ENCODE data around the gene FBXL16.
"Not testable (repeated sequence)": the region's sequence is repeated elsewhere in the genome, so short reads cannot be mapped to it uniquely, and the experiment has no call there.

Gene FBXL16

GRCh38 chr16:695355-696089, 10.1 kb downstream of the FBXL16 start:
- no peaks in the 10 kb centered on the region for H3K36me3 ChIP-seq (ENCODE audit: control insufficient read depth, insufficient read depth, low read length)
- no peak overlapping the region for H3K27ac ChIP-seq (ENCODE audit: low read depth, low read length)
- H3K4me1 ChIP-seq (ENCODE audit: control insufficient read depth, insufficient read depth, low read length) = no peaks in the 10 kb centered on the region
- H3K9ac ChIP-seq (ENCODE audit: low read length) = no peak overlapping the region
- H3K27me3 ChIP-seq (ENCODE audit: control insufficient read depth, insufficient read depth, low read length) = peaks cover 22% of the 10 kb centered on the region
- H3K4me3 ChIP-seq (ENCODE audit: low read length) = peak overlapping the region; percentile 51

GRCh38 chr16:694863-695354, 10.7 kb downstream of the FBXL16 start:
- peak overlapping the region; percentile 33 for H3K4me3 ChIP-seq (ENCODE audit: low read length)

GRCh38 chr16:694187-694862, 11.3 kb downstream of the FBXL16 start:
- H3K27me3 ChIP-seq (ENCODE audit: control insufficient read depth, insufficient read depth, low read length) = peaks cover 14% of the 10 kb centered on the region
- no peak overlapping the region for H3K9ac ChIP-seq (ENCODE audit: low read length)
- H3K4me3 ChIP-seq (ENCODE audit: low read length) = no peak overlapping the region
- peaks cover 5% of the 10 kb centered on the region for H3K4me1 ChIP-seq (ENCODE audit: control insufficient read depth, insufficient read depth, low read length)
- no peaks in the 10 kb centered on the region for H3K36me3 ChIP-seq (ENCODE audit: control insufficient read depth, insufficient read depth, low read length)
- H3K27ac ChIP-seq (ENCODE audit: low read depth, low read length) = no peak overlapping the region

More at GRCh38 chr16:694863-695354, 10.7 kb downstream of the FBXL16 start:
- no peak overlapping the region for H3K27ac ChIP-seq (ENCODE audit: low read depth, low read length)
- H3K9ac ChIP-seq (ENCODE audit: low read length) = no peak overlapping the region
- H3K4me1 ChIP-seq (ENCODE audit: control insufficient read depth, insufficient read depth, low read length) = no peaks in the 10 kb centered on the region
- no peaks in the 10 kb centered on the region for H3K36me3 ChIP-seq (ENCODE audit: control insufficient read depth, insufficient read depth, low read length)
- H3K27me3 ChIP-seq (ENCODE audit: control insufficient read depth, insufficient read depth, low read length) = peaks cover 15% of the 10 kb centered on the region

GRCh38 chr16:693766-694165, 11.8 kb downstream of the FBXL16 start:
- Histone ChIP-seq H3K27ac (ENCODE audit: low read depth, low read length) (no peak overlapping the region), H3K27me3 (ENCODE audit: control insufficient read depth, insufficient read depth, low read length) (peaks cover 12% of the 10 kb centered on the region), H3K4me1 (ENCODE audit: control insufficient read depth, insufficient read depth, low read length) (peaks cover 5% of the 10 kb centered on the region), H3K4me3 (ENCODE audit: low read length) (no peak overlapping the region), H3K9ac (ENCODE audit: low read length) (no peak overlapping the region), H3K36me3 (ENCODE audit: control insufficient read depth, insufficient read depth, low read length) (no peaks in the 10 kb centered on the region)

- H3K4me3 ChIP-seq (ENCODE audit: low read length) = no peak overlapping the region
- H3K27me3 ChIP-seq (ENCODE audit: control insufficient read depth, insufficient read depth, low read length) = peaks cover 12% of the 10 kb centered on the region
- no peak overlapping the region for H3K9ac ChIP-seq (ENCODE audit: low read length)
- H3K36me3 ChIP-seq (ENCODE audit: control insufficient read depth, insufficient read depth, low read length) = no peaks in the 10 kb centered on the region
- no peak overlapping the region for H3K27ac ChIP-seq (ENCODE audit: low read depth, low read length)
- peaks cover 5% of the 10 kb centered on the region for H3K4me1 ChIP-seq (ENCODE audit: control insufficient read depth, insufficient read depth, low read length)
These were observed 12.2 kb downstream of the FBXL16 start for GRCh38 chr16:693364-693763.

GRCh38 chr16:692356-693108, 13.1 kb downstream of the FBXL16 start:
- no peak overlapping the region for H3K27ac ChIP-seq (ENCODE audit: low read depth, low read length)
- H3K4me1 ChIP-seq (ENCODE audit: control insufficient read depth, insufficient read depth, low read length) = peaks cover 5% of the 10 kb centered on the region
- H3K9ac ChIP-seq (ENCODE audit: low read length) = no peak overlapping the region
- no peak overlapping the region for H3K4me3 ChIP-seq (ENCODE audit: low read length)
- H3K27me3 ChIP-seq (ENCODE audit: control insufficient read depth, insufficient read depth, low read length) = peaks cover 12% of the 10 kb centered on the region
- H3K36me3 ChIP-seq (ENCODE audit: control insufficient read depth, insufficient read depth, low read length) = no peaks in the 10 kb centered on the region

- H3K27me3 ChIP-seq (ENCODE audit: control insufficient read depth, insufficient read depth, low read length) = peaks cover 12% of the 10 kb centered on the region
These were observed 14.4 kb downstream of the FBXL16 start for GRCh38 chr16:691242-691641.

GRCh38 chr16:689175-689897, 16.3 kb downstream of the FBXL16 start:
- Histone ChIP-seq H3K27me3 (ENCODE audit: control insufficient read depth, insufficient read depth, low read length) (peaks cover 5% of the 10 kb centered on the region), H3K4me3 (ENCODE audit: low read length) (peak overlapping the region; percentile 93), H3K4me1 (ENCODE audit: control insufficient read depth, insufficient read depth, low read length) (peaks cover 5% of the 10 kb centered on the region), H3K27ac (ENCODE audit: low read depth, low read length) (peak overlapping the region; percentile 80), H3K36me3 (ENCODE audit: control insufficient read depth, insufficient read depth, low read length) (peaks cover 3% of the 10 kb centered on the region), H3K9ac (ENCODE audit: low read length) (peak overlapping the region; percentile 83)

More at GRCh38 chr16:691242-691641, 14.4 kb downstream of the FBXL16 start:
- not testable (repeated sequence) for H3K4me1 ChIP-seq (ENCODE audit: control insufficient read depth, insufficient read depth, low read length); H3K36me3 ChIP-seq (ENCODE audit: control insufficient read depth, insufficient read depth, low read length); H3K27ac ChIP-seq (ENCODE audit: low read depth, low read length); H3K4me3 ChIP-seq (ENCODE audit: low read length); H3K9ac ChIP-seq (ENCODE audit: low read length)

- Histone ChIP-seq H3K4me3 (ENCODE audit: low read length) (no peak overlapping the region), H3K27ac (ENCODE audit: low read depth, low read length) (no peak overlapping the region), H3K36me3 (ENCODE audit: control insufficient read depth, insufficient read depth, low read length) (peaks cover 5% of the 10 kb centered on the region), H3K4me1 (ENCODE audit: control insufficient read depth, insufficient read depth, low read length) (peaks cover 9% of the 10 kb centered on the region), H3K27me3 (ENCODE audit: control insufficient read depth, insufficient read depth, low read length) (no peaks in the 10 kb centered on the region), H3K9ac (ENCODE audit: low read length) (no peak overlapping the region)
These were observed 18.1 kb downstream of the FBXL16 start for GRCh38 chr16:687499-687898.

- Histone ChIP-seq H3K27me3 (ENCODE audit: control insufficient read depth, insufficient read depth, low read length) (no peaks in the 10 kb centered on the region), H3K9ac (ENCODE audit: low read length) (no peak overlapping the region), H3K27ac (ENCODE audit: low read depth, low read length) (no peak overlapping the region), H3K4me1 (ENCODE audit: control insufficient read depth, insufficient read depth, low read length) (peaks cover 10% of the 10 kb centered on the region), H3K36me3 (ENCODE audit: control insufficient read depth, insufficient read depth, low read length) (peaks cover 13% of the 10 kb centered on the region), H3K4me3 (ENCODE audit: low read length) (no peak overlapping the region)
These were observed 18.9 kb downstream of the FBXL16 start for GRCh38 chr16:686459-687260.

GRCh38 chr16:685967-686366, 19.6 kb downstream of the FBXL16 start:
- peaks cover 18% of the 10 kb centered on the region for H3K36me3 ChIP-seq (ENCODE audit: control insufficient read depth, insufficient read depth, low read length)
- peaks cover 16% of the 10 kb centered on the region for H3K4me1 ChIP-seq (ENCODE audit: control insufficient read depth, insufficient read depth, low read length)
- no peak overlapping the region for H3K4me3 ChIP-seq (ENCODE audit: low read length)
- H3K27ac ChIP-seq (ENCODE audit: low read depth, low read length) = no peak overlapping the region
- H3K9ac ChIP-seq (ENCODE audit: low read length) = no peak overlapping the region
- no peaks in the 10 kb centered on the region for H3K27me3 ChIP-seq (ENCODE audit: control insufficient read depth, insufficient read depth, low read length)
